Muscle layer of colon (tissue), 2 donors: ENCODE results near the gene ARID1B.

Experiments
- H3K27ac ChIP-seq: one replicate; pipeline ENCODE4 v1.7.0; 2013; ENCODE audit warnings: low read depth, mild to moderate bottlenecking, low read length, moderate library complexity
- H3K27me3 ChIP-seq, 2 donors: one replicate each; pipeline ENCODE4 v1.7.0; 2013; ENCODE audit warnings: low read length in 2 of 2, mild to moderate bottlenecking in 2 of 2; ENCODE audit not compliant: insufficient read depth in 2 of 2, control insufficient read depth in 1 of 2
- H3K36me3 ChIP-seq: one replicate; pipeline ENCODE4 v1.7.0; 2013; ENCODE audit warnings: mild to moderate bottlenecking, low read length; ENCODE audit not compliant: insufficient read depth
- H3K4me1 ChIP-seq: one replicate; pipeline ENCODE4 v1.7.0; 2013; ENCODE audit warnings: mild to moderate bottlenecking, low read length; ENCODE audit not compliant: insufficient read depth
- H3K4me3 ChIP-seq, 2 donors: one replicate each; pipeline ENCODE4 v1.7.0; 2013; ENCODE audit warnings: low read length in 2 of 2, low read depth in 1 of 2, mild to moderate bottlenecking in 1 of 2, moderate library complexity in 1 of 2
- H3K9ac ChIP-seq: one replicate; pipeline ENCODE4 v1.7.0; 2013; ENCODE audit warnings: low read length
- H3K9me3 ChIP-seq: one replicate; pipeline ENCODE4 v1.7.0; 2013; ENCODE audit warnings: mild to moderate bottlenecking, low read length
- donor health status: abdominal sarcoma.
- donor health status: Adenocarcinoma of cecum.

Gene ARID1B

GRCh38 chr6:157182503-157183264 is 405.5 kb downstream of the ARID1B start:
- H3K27ac ChIP-seq, result no peak overlapping the region
- H3K27me3 ChIP-seq, result no peaks in the 10 kb centered on the region
- H3K4me3 ChIP-seq, result no peak overlapping the region
- H3K4me1 ChIP-seq, result peaks cover 8% of the 10 kb centered on the region
- peaks cover 34% of the 10 kb centered on the region for H3K36me3 ChIP-seq
- H3K9me3 ChIP-seq, result no peaks in the 10 kb centered on the region
- H3K9ac ChIP-seq, result no peak overlapping the region

GRCh38 chr6:157184202-157185015 is 407.2 kb downstream of the ARID1B start:
- Histone ChIP-seq H3K9ac (no peak overlapping the region), H3K4me1 (peaks cover 13% of the 10 kb centered on the region), H3K36me3 (peaks cover 34% of the 10 kb centered on the region), H3K27me3 (no peaks in the 10 kb centered on the region), H3K27ac (no peak overlapping the region), H3K9me3 (no peaks in the 10 kb centered on the region), H3K4me3 (peak overlapping the region in 1 of 2 donors; percentile 45)

GRCh38 chr6:157185171-157185570 is 408.0 kb downstream of the ARID1B start:
- Histone ChIP-seq H3K9me3 (no peaks in the 10 kb centered on the region), H3K36me3 (peaks cover 42% of the 10 kb centered on the region), H3K27me3 (no peaks in the 10 kb centered on the region), H3K27ac (no peak overlapping the region), H3K4me1 (peaks cover 13% of the 10 kb centered on the region), H3K4me3 (no peak overlapping the region), H3K9ac (no peak overlapping the region)

GRCh38 chr6:157185986-157186385 is 408.8 kb downstream of the ARID1B start:
- peaks cover 13% of the 10 kb centered on the region for H3K4me1 ChIP-seq
- H3K36me3 ChIP-seq, result peaks cover 47% of the 10 kb centered on the region
- no peak overlapping the region for H3K9ac ChIP-seq
- no peaks in the 10 kb centered on the region for H3K27me3 ChIP-seq
- H3K9me3 ChIP-seq, result no peaks in the 10 kb centered on the region
- H3K27ac ChIP-seq, result no peak overlapping the region
- H3K4me3 ChIP-seq, result no peak overlapping the region

- H3K9ac ChIP-seq, result no peak overlapping the region
- H3K4me1 ChIP-seq, result peaks cover 13% of the 10 kb centered on the region
- H3K4me3 ChIP-seq, result no peak overlapping the region
- H3K36me3 ChIP-seq, result peaks cover 44% of the 10 kb centered on the region
- H3K9me3 ChIP-seq, result no peaks in the 10 kb centered on the region
- no peak overlapping the region for H3K27ac ChIP-seq
- H3K27me3 ChIP-seq, result no peaks in the 10 kb centered on the region
Observed at GRCh38 chr6:157186785-157187181, 409.6 kb downstream of the ARID1B start.

DNA sequence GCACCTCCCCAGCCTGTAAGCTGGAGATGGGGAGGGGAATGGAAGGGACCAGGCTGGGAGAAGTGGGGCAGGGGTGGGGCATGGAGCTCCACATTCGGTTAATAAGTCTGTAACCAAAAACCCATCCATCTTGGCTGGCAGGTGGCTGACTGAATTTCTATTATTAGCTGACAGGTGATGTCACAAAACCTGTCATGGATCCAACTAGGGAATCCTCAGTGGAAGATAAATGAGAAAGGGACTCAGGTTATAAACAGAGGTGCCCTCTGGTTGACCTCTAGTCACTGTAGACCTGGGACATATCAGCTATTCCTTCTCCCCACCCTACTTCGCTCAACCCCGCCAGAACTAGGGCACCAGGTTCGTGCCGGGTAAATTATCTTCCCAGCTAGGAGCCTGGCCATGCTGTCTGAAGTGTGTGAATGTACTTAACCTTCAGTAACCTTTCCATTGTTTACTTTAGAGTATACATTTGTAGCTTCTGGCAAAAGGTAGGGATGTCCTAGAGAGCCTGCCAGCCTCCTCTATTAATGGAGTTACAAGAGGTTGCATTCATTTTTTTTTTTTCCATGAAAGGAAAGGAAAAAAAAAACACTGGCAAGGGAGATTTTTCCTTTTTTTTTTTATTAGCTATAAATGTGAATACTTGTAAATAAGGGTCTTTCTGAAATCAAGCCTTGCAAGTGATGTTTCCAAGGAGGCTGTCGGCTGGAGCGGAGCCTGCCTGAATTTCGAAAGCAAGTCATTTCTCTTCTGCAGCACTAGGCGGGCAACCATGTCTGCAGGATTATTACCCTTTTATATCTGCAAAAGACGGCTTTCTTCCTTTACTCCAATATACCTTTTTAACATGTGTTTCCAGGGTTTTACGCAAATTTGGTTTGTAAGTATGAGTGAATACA is 410.3 kb downstream of the ARID1B start:
- Histone ChIP-seq H3K27me3 (no peaks in the 10 kb centered on the region), H3K9me3 (no peaks in the 10 kb centered on the region), H3K9ac (no peak overlapping the region), H3K27ac (peak overlapping the region; percentile 8), H3K4me1 (peaks cover 13% of the 10 kb centered on the region), H3K36me3 (peaks cover 47% of the 10 kb centered on the region), H3K4me3 (no peak overlapping the region)

GRCh38 chr6:157188213-157188612 is 411.0 kb downstream of the ARID1B start:
- Histone ChIP-seq H3K4me1 (peaks cover 13% of the 10 kb centered on the region), H3K9ac (no peak overlapping the region), H3K9me3 (no peaks in the 10 kb centered on the region), H3K4me3 (no peak overlapping the region), H3K27me3 (no peaks in the 10 kb centered on the region), H3K36me3 (peaks cover 42% of the 10 kb centered on the region), H3K27ac (no peak overlapping the region)

DNA sequence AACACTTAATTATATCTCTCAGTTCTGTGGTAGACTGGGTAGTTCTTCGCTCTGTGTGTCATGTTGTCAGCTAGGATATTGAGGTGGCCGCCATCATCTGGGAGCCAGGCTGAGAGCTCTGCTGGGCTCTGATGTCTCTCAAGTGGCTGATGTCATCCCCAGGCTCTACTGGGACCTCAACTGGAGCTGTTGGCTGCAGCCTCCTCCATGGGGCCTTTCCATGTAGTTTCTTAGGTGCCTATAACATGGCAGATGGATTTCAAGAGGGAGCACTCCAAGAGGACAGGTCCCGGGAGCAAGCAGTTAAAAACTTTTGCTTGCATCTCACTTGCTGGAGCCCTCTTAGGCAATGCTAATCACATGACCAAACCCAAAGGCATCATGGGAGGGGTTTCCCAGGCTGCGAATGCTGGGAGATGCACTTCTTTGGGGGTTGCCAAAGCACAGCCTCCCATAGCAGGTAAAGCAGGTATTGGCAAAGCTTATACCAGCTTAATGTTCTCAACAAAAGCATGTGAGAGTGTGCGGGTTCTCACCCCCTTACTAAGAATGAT is 416.3 kb downstream of the ARID1B start:
- Histone ChIP-seq H3K36me3 (peaks cover 42% of the 10 kb centered on the region), H3K4me1 (peaks cover 5% of the 10 kb centered on the region), H3K27me3 (no peaks in the 10 kb centered on the region), H3K4me3 (no peak overlapping the region), H3K27ac (no peak overlapping the region), H3K9me3 (no peaks in the 10 kb centered on the region), H3K9ac (no peak overlapping the region)

DNA sequence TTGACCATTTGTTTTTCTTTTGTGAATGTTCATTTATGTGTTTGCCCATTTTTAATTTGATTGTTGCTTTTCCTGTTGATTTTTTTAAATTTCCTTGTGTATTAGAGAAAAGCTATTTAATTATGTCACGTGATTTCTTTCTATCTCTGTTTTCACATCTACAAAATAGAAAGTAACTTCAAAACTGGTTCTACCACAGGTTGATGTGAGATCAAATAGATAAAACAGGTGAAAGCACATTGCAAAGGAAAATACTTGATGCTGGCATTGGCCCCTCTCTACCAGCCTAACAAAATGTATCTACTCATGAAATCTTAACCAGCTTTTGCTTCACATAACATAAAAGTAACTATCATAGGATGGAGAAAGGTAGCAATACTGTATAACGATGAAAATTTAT is 416.9 kb downstream of the ARID1B start:
- peaks cover 5% of the 10 kb centered on the region for H3K4me1 ChIP-seq
- H3K27me3 ChIP-seq, result no peaks in the 10 kb centered on the region
- no peak overlapping the region for H3K27ac ChIP-seq
- no peak overlapping the region for H3K9ac ChIP-seq
- no peaks in the 10 kb centered on the region for H3K9me3 ChIP-seq
- H3K4me3 ChIP-seq, result no peak overlapping the region
- peaks cover 42% of the 10 kb centered on the region for H3K36me3 ChIP-seq

GRCh38 chr6:157194643-157195042 is 417.5 kb downstream of the ARID1B start:
- H3K27me3 ChIP-seq, result no peaks in the 10 kb centered on the region
- H3K9ac ChIP-seq, result no peak overlapping the region
- H3K9me3 ChIP-seq, result no peaks in the 10 kb centered on the region
- H3K4me1 ChIP-seq, result peaks cover 5% of the 10 kb centered on the region
- H3K27ac ChIP-seq, result no peak overlapping the region
- no peak overlapping the region for H3K4me3 ChIP-seq
- H3K36me3 ChIP-seq, result peaks cover 39% of the 10 kb centered on the region

GRCh38 chr6:157196391-157196790 is 419.2 kb downstream of the ARID1B start:
- peaks cover 36% of the 10 kb centered on the region for H3K36me3 ChIP-seq

More at GRCh38 chr6:157196391-157196790, 419.2 kb downstream of the ARID1B start:
- peaks cover 5% of the 10 kb centered on the region for H3K4me1 ChIP-seq
- H3K9me3 ChIP-seq, result no peaks in the 10 kb centered on the region
- H3K4me3 ChIP-seq, result no peak overlapping the region
- no peak overlapping the region for H3K9ac ChIP-seq
- H3K27ac ChIP-seq, result no peak overlapping the region
- H3K27me3 ChIP-seq, result no peaks in the 10 kb centered on the region
